GM19099 (cell line): ENCODE measurements around the gene POLR1C.

Experiments used
- POLR2A ChIP-seq: IDR thresholded peaks from 3 replicates; pipeline ENCODE4 v1.6.1; 2011; ENCODE audit warnings: low read depth; ENCODE audit not compliant: insufficient read length; ENCODE audit errors: extremely low read depth

Gene POLR1C

GRCh38 chr6:43516697-43517504 is at the start of gene POLR1C, which contains the start of gene YIPF3:
Gene POLR1C, plus strand, starts transcription at chr6:43517089. Its CDS starts 21 bp downstream, at chr6:43517110.
Gene YIPF3, minus strand, starts transcription at chr6:43516926. Its CDS starts 119 bp downstream, at chr6:43516807.
- TF ChIP-seq POLR2A: peak; percentile 91

GRCh38 chr6:43467752-43468151 is 49.1 kb upstream of the POLR1C start:
- no peak for TF ChIP-seq POLR2A

GRCh38 chr6:43468240-43468639 is 48.6 kb upstream of the POLR1C start:
- no peak for TF ChIP-seq POLR2A

DNA sequence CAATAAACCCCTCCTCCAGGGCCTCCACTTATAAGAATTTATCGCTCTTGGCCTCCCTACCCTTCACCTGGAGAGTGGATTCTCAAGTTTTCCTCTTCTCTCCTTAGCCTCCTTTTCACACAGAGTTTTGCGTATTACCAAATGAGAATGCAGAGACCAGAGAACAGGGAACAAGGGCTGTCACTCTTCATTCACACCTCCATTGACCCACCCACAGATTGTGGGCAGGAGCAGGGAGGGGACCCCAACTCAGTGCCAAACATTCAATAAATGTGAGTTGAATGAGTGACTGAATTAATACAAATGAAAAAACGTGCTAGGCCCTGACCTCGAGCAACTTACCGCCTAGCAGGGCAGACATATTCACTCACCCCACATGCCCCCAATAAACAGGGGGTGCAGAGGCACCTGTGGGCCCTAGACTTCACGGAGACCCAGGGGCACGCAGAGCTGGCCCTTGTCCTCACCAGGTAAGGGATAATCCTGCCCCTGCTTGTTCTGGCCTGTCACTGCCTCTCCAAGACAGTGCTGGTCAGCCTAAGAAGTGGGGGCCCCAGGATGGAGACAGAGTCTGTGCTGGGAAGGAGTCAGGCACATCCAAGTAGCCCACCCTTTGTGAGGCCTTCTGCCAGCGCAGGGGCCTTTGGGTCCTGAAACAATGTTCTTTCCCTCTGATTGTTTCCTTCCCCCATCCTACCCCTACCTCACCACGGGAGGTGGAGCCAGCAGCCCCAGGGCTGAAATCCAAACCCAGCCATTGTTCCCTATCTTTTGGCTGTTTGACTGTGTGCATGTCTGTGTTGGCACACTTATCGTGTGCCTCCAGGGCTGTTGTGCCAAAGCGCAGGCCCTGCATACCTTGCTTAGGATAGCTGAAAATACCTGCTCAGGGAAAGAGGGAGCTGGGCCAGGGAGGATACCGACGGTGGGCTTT is 47.9 kb upstream of the POLR1C start:
- no peak for TF ChIP-seq POLR2A

GRCh38 chr6:43469947-43470346 is 46.9 kb upstream of the POLR1C start:
- TF ChIP-seq POLR2A: no peak

- no peak for TF ChIP-seq POLR2A
Observed at GRCh38 chr6:43471399-43471798, 45.5 kb upstream of the POLR1C start.

DNA sequence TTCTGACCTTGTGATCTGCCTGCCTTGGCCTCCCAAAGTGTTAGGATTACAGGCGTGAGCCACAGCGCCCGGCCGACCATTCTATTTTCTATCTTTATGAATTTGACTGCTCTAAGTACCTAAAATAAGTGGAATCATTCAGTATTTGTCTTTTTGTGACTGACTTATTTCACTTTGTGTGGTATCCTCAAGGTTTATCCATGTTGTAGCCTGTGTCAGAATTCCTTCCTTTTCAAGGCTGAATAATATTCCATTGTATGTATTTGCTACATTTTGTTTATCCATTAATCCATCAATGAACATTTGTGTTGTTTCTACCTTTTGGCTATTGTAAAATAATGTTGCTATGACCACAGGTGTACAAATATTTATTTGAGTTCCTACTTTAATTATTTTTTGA is 44.4 kb upstream of the POLR1C start:
- no peak for TF ChIP-seq POLR2A

GRCh38 chr6:43475516-43475915 is 41.4 kb upstream of the POLR1C start:
- TF ChIP-seq POLR2A: no peak

GRCh38 chr6:43476746-43477145 is 40.1 kb upstream of the POLR1C start:
- no peak for TF ChIP-seq POLR2A

- peak; percentile 92 for TF ChIP-seq POLR2A
Observed at GRCh38 chr6:43477235-43478007, 39.5 kb upstream of the POLR1C start, which contains the start of gene TJAP1. Gene TJAP1, plus strand, starts transcription at chr6:43477570. Its CDS starts 21,432 bp downstream, at chr6:43499002.

- no peak for TF ChIP-seq POLR2A
Observed at GRCh38 chr6:43478008-43478372, 38.9 kb upstream of the POLR1C start.

- TF ChIP-seq POLR2A: no peak
Observed at GRCh38 chr6:43481075-43481474, 35.8 kb upstream of the POLR1C start.

GRCh38 chr6:43481591-43482236 is 35.2 kb upstream of the POLR1C start:
- TF ChIP-seq POLR2A: no peak

DNA sequence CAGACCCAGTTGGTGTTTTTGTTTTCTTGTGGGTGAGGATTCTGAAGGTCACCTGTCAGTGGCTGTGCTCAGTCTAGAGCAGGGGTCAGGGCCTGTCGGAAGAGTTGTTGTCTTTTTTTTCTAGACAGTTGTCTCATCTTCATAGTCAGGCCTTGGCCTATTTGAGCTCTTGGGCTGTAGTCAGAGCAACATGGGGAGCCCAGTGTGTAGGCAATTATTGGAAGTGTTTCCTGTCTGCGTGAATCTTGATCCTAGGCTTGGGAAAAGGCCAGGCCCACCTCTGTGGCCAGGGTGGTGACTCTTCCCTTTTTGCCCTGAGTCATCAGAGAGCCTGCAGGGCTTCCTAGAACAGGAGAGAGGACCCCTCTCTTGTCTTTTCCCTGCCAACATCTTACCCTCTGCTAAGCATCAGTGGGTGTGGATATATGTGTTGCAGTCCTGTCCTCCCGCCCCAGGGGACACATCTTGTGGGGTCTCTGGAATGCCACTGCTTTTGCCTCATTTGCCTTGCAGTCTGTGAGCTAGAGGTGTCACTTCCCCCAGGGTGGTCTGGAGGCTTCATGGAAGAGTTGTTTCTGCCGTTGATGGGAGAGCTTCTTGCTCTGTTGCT is 28.1 kb upstream of the POLR1C start:
- no peak for TF ChIP-seq POLR2A
